SK-N-SH (cell line): Measurements from ENCODE around the gene UBE2D3.

ENCODE experiments used
- ELF1 ChIP-seq: IDR thresholded peaks from 2 replicates; pipeline ENCODE4 v1.4.0; 2012
- EZH2phosphoT487 ChIP-seq: fragments of 200-600 bp; sonication (generic); IDR thresholded peaks from 2 replicates; pipeline ENCODE4 v1.6.1; 2017; ENCODE audit warnings: low read depth, mixed run types, mild to moderate bottlenecking, antibody characterized with exemption, moderate library complexity, borderline replicate concordance
- FOXM1 ChIP-seq: IDR thresholded peaks from 2 replicates; pipeline ENCODE4 v1.4.0; 2012; ENCODE audit warnings: low read depth, mild to moderate bottlenecking
- GABPA ChIP-seq: IDR thresholded peaks from 2 replicates; pipeline ENCODE4 v1.4.0; 2012; ENCODE audit warnings: low read depth, mild to moderate bottlenecking
- MXI1 ChIP-seq: IDR thresholded peaks from 2 replicates; pipeline ENCODE4 v1.6.1; 2012; ENCODE audit warnings: mild to moderate bottlenecking, low read depth, low read length, improper control_type of control experiment
- NFIC ChIP-seq: IDR thresholded peaks from 2 replicates; pipeline ENCODE4 v1.4.0; 2012; ENCODE audit warnings: borderline replicate concordance
- POLR2AphosphoS5 ChIP-seq: IDR thresholded peaks from 2 replicates; pipeline ENCODE4 v1.6.1; 2012; ENCODE audit warnings: low read depth, low read length
- TAF1 ChIP-seq: IDR thresholded peaks from 2 replicates; pipeline ENCODE4 v1.6.1; 2012; ENCODE audit warnings: low read depth, mild to moderate bottlenecking, low read length, moderate library complexity, borderline replicate concordance
- TEAD4 ChIP-seq: IDR thresholded peaks from 2 replicates; pipeline ENCODE4 v1.4.0; 2012; ENCODE audit warnings: mild to moderate bottlenecking, borderline replicate concordance; ENCODE audit not compliant: insufficient read depth
- USF1 ChIP-seq: IDR thresholded peaks from 2 replicates; pipeline ENCODE4 v1.4.0; 2012; ENCODE audit warnings: low read depth, borderline replicate concordance
- TF ChIP-seq, protein P1 (sequence below): fragments of 200-600 bp; sonication (generic); IDR thresholded peaks from 2 replicates; pipeline ENCODE4 v1.6.1; 2017; ENCODE audit warnings: antibody characterized with exemption, mild to moderate bottlenecking, moderate library complexity

- TF ChIP-seq MXI1 (no peak), TAF1 (no peak), EZH2phosphoT487 (no peak), POLR2AphosphoS5 (no peak), USF1 (no peak), ELF1 (no peak), FOXM1 (no peak), GABPA (no peak), NFIC (no peak), TEAD4 (no peak)
- TF ChIP-seq, protein P1, sequence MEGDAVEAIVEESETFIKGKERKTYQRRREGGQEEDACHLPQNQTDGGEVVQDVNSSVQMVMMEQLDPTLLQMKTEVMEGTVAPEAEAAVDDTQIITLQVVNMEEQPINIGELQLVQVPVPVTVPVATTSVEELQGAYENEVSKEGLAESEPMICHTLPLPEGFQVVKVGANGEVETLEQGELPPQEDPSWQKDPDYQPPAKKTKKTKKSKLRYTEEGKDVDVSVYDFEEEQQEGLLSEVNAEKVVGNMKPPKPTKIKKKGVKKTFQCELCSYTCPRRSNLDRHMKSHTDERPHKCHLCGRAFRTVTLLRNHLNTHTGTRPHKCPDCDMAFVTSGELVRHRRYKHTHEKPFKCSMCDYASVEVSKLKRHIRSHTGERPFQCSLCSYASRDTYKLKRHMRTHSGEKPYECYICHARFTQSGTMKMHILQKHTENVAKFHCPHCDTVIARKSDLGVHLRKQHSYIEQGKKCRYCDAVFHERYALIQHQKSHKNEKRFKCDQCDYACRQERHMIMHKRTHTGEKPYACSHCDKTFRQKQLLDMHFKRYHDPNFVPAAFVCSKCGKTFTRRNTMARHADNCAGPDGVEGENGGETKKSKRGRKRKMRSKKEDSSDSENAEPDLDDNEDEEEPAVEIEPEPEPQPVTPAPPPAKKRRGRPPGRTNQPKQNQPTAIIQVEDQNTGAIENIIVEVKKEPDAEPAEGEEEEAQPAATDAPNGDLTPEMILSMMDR: no peak
Observed at GRCh38 chr4:102787096-102787881, 40.1 kb downstream of the UBE2D3 start.
